ENCODE measurements around the gene C16orf74. TPM values are rescaled to one million over a fixed set of nuclear protein-coding genes. Genes with fewer than 3 reads are reported as not detected.

The C16orf74 gene
- total and polyA plus RNA-seq, 2 of the 13 experiments (the other 11 are each of a cell fraction or from before 2014, with no cell fraction given) = 0.13 to 0.29 TPM

DNA sequence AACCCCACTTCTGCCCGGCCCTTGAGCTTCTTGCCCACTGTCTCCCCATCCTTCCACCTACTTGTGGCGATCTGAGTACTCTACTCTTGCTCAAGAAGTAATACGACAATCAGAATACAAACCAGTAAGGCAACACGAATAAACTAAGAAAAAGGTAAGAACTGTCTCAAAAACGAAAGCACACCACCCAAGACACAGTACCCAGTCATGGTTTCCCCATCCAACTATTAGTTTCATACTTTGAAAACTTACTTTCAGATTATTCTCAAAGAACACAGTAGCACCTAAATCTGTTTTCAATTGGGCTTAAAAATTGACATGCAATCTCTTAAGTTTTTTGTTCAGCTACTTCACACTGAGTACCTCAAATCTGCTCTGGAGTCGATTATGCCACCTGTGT lies 76.1 kb downstream of the C16orf74 start:
- H3K36me3 ChIP-seq (replicated peaks in 1 of 2; ENCODE audit: control insufficient read depth in 1 of 2, insufficient read depth in 2 of 2, low read length in 2 of 2) = peaks cover 31 to 89% of the 10 kb centered on the region in 2 experiments
- BruUV-seq (replicated peaks) = no TSS peak

More for the DNA sequence above, 76.1 kb downstream of the C16orf74 start:
- no peaks in the 10 kb centered on the region for H3K27me3 ChIP-seq (ENCODE audit: control insufficient read depth in 1 of 2, insufficient read depth in 2 of 2, low read length in 2 of 2)
- H3K4me2 ChIP-seq (ENCODE audit: low read depth, low read length) = no peak overlapping the region
- POLR2A ChIA-PET = no interaction called here
- H3K4me3 ChIP-seq (replicated peaks in 1 of 3; ENCODE audit: insufficient read depth in 1 of 3, low read depth in 2 of 3, low read length in 3 of 3) = no peak overlapping the region
- H3K79me2 ChIP-seq (ENCODE audit: insufficient read depth, low read length) = no peaks in the 10 kb centered on the region
- no peak overlapping the region for H3K27ac ChIP-seq (ENCODE audit: extremely low read length, insufficient read depth, low read length)
- no peaks in the 10 kb centered on the region for H3K4me1 ChIP-seq (ENCODE audit: insufficient read depth, low read length)
- in situ Hi-C loops (cut with HindIII; ENCODE audit: extremely low pct_ligation_motif_present, low pct_unique_long_range_greater_than_20kb) = no loop called here
- DNase-seq (ENCODE audit: low spot score) (no peak), FAIRE-seq (no peak), ATAC-seq (no peak)
- WGBS (ENCODE audit: low lambda C conversion rate) = 96% methylated on average over 6 of the region's 6 CpGs
- H3K9me3 ChIP-seq (ENCODE audit: low read length) = no peaks in the 10 kb centered on the region
- CTCF ChIA-PET (ENCODE audit: low intra/inter-chr PET ratio, low total read pairs) = interaction anchor here (2.4 kb wide), 1 partner anchor 43 kb away, joined by 18 read pairs; no protein-coding TSS in a partner anchor
- no peak for TF ChIP-seq ZNF30 (CRISPR knock-in tag; IDR thresholded peaks at IDR 0.05)
- no peak for TF ChIP-seq SAFB2 (CRISPR knock-in tag; IDR thresholded peaks at IDR 0.05; ENCODE audit: borderline replicate concordance, low read depth)
- no peak for TF ChIP-seq ZNF580 (CRISPR knock-in tag; IDR thresholded peaks at IDR 0.05; ENCODE audit: borderline replicate concordance, low read depth)
- no peak for TF ChIP-seq ZNF570 (CRISPR knock-in tag; IDR thresholded peaks at IDR 0.05; ENCODE audit: borderline replicate concordance)
- no peak for TF ChIP-seq NFYC (CRISPR knock-in tag; IDR thresholded peaks at IDR 0.05)
- TF ChIP-seq DNMT3B (CRISPR knock-in tag; conservative IDR thresholded peaks at IDR 0.05) = no peak
- no peak for TF ChIP-seq NBN (conservative IDR thresholded peaks at IDR 0.05)
- TF ChIP-seq ZNF569 (CRISPR knock-in tag; IDR thresholded peaks at IDR 0.05; ENCODE audit: borderline replicate concordance) = no peak
- TF ChIP-seq, protein P1, sequence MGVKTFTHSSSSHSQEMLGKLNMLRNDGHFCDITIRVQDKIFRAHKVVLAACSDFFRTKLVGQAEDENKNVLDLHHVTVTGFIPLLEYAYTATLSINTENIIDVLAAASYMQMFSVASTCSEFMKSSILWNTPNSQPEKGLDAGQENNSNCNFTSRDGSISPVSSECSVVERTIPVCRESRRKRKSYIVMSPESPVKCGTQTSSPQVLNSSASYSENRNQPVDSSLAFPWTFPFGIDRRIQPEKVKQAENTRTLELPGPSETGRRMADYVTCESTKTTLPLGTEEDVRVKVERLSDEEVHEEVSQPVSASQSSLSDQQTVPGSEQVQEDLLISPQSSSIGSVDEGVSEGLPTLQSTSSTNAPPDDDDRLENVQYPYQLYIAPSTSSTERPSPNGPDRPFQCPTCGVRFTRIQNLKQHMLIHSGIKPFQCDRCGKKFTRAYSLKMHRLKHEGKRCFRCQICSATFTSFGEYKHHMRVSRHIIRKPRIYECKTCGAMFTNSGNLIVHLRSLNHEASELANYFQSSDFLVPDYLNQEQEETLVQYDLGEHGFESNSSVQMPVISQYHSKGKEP (CRISPR knock-in tag; IDR thresholded peaks at IDR 0.05) = no peak
- no peak for TF ChIP-seq ZNF652 (CRISPR knock-in tag; IDR thresholded peaks at IDR 0.05; ENCODE audit: borderline replicate concordance, low read depth)
- TF ChIP-seq ZBTB8A (CRISPR knock-in tag; IDR thresholded peaks at IDR 0.05; ENCODE audit: borderline replicate concordance, low read depth) = no peak
- no peak for TF ChIP-seq ZNF607 (CRISPR knock-in tag; IDR thresholded peaks at IDR 0.05; ENCODE audit: borderline replicate concordance)
- TF ChIP-seq ZNF720 (CRISPR knock-in tag; IDR thresholded peaks at IDR 0.05) = no peak
- no peak for TF ChIP-seq NCOA5 (CRISPR knock-in tag; IDR thresholded peaks at IDR 0.05)
- no peak for TF ChIP-seq SMAD1 (CRISPR knock-in tag; IDR thresholded peaks at IDR 0.05; ENCODE audit: borderline replicate concordance, low read depth)
- no peak for TF ChIP-seq ZNF670 (CRISPR knock-in tag; IDR thresholded peaks at IDR 0.05; ENCODE audit: borderline replicate concordance)
- no peak for TF ChIP-seq KLF16 (CRISPR knock-in tag; IDR thresholded peaks at IDR 0.05)
- TF ChIP-seq YEATS4 (CRISPR knock-in tag; IDR thresholded peaks at IDR 0.05; ENCODE audit: borderline replicate concordance) = no peak
- no peak for TF ChIP-seq RBM22 (optimal IDR thresholded peaks at IDR 0.05; ENCODE audit: low read length)
- no peaks in the 10 kb centered on the region; the same call in 1 of the 2 replicates for H4K20me1 ChIP-seq (ENCODE audit: insufficient read depth, low read length)
- no peak overlapping the region for H3K9ac ChIP-seq (ENCODE audit: insufficient read depth, low read depth, low read length)
- intact Hi-C loops (cut with micrococcal nuclease; ENCODE audit: unreplicated experiment) = loop anchor here (1.0 kb wide), 1 partner anchor 43 kb away; no protein-coding TSS in a partner anchor
- H2AFZ ChIP-seq (ENCODE audit: low read length) = no peak overlapping the region
